Heart left ventricle (tissue), 13 donors: ENCODE data around the gene PAX2.

Experiments
- POLR2A ChIP-seq, 2 donors: fragments of 450-650 bp; IDR thresholded peaks; one replicate each; pipeline ENCODE4 v1.6.1; 2017; ENCODE audit warnings: antibody characterized with exemption in 2 of 2, mild to moderate bottlenecking in 2 of 2, moderate library complexity in 2 of 2
- TF ChIP-seq, protein P1 (sequence below), 12 donors: fragments of 200-600 bp; sonication (generic) in 4 of 12; IDR thresholded peaks; one replicate each; pipeline versions ENCODE4 v1.5.0 to v1.8.0; 2018 to 2022; ENCODE audit warnings: antibody characterized with exemption in 12 of 12, mild to moderate bottlenecking in 5 of 12
- donor health status: ischemic (EF 13 %, LVEDD 7.1; RV severe dilation, severe dysfunction).
- donor health status: DM: no; HTN: yes; CAD: no.
- donor health status: DM: no; HTN: no; CAD: no.
- donor health status: ischemic (EF 25% LVEDD 6.9; RV normal size, moderate dysfunction).
- donor health status: ischemic (EF 25% LVEDD 5.7; RV mildly dilated, moderate dysfunction).
- donor health status: ischemic (EF 35%, LVEDD 5.7; RV mildly dilated, moderate dysfunction).
- donor health status: nonischemic (EF 11% LVEDD 7.7; RV severe dilation, severe dysfunction).
- donor health status: DM: yes; HTN: yes; CAD: no.
- donor health status: PGD.
- donor health status: ischemic (EF 29% LVEDD 5.4; RV normal size, mild dysfunction).
- donor health status: nonischemic (EF 23%, LVEDD 6.1; RV moderate dilation, normal function).

DNA sequence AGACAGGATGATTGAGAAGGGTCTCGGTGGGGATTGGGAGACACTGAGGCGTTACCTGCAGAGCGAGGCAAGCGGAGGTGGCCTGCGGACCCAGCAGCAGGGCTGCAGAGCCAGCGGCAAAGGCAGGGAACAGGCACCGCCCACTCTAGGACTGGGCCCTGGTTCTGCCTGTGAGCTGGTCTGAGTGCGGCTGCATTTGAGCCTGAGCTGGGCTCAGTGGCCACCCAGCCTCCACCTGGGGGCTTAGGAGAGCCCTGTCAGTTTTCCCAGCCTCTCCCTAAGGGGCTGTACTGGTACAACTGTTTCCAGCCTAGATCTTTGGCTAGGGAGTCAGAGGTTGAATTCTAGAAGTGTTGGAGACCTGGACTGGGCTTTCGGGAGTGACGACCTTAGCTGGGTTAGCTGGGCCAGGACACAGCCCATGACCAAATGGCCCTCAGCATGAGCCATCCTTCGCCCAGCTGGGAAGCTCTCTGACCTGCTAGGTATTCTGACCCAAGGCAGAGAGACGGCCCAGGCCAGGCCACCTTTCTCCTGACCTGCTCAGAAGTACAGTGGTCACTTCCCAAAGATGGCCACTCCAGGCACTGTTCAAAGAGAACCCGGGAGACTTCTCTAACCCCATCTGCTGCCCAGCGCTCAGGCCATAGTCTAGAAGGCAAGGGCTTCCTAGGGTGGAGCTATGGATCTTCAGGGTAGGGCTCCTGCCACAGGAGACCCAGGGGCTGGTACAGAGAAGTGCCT, 64.9 kb downstream of the PAX2 start:
- TF ChIP-seq POLR2A (IDR thresholded peaks at IDR 0.05): no peak
- TF ChIP-seq, protein P1, sequence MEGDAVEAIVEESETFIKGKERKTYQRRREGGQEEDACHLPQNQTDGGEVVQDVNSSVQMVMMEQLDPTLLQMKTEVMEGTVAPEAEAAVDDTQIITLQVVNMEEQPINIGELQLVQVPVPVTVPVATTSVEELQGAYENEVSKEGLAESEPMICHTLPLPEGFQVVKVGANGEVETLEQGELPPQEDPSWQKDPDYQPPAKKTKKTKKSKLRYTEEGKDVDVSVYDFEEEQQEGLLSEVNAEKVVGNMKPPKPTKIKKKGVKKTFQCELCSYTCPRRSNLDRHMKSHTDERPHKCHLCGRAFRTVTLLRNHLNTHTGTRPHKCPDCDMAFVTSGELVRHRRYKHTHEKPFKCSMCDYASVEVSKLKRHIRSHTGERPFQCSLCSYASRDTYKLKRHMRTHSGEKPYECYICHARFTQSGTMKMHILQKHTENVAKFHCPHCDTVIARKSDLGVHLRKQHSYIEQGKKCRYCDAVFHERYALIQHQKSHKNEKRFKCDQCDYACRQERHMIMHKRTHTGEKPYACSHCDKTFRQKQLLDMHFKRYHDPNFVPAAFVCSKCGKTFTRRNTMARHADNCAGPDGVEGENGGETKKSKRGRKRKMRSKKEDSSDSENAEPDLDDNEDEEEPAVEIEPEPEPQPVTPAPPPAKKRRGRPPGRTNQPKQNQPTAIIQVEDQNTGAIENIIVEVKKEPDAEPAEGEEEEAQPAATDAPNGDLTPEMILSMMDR (IDR thresholded peaks at IDR 0.05): no peak
